IMR-90 (cell line): ENCODE results near the gene DNAJB9.

Source experiments
- BHLHE40 ChIP-seq: fragments of 150-350 bp; IDR thresholded peaks from 2 replicates; pipeline ENCODE4 v1.6.1; 2016; ENCODE audit warnings: mild to moderate bottlenecking, low read depth, low read length
- CTCF ChIP-seq: conservative IDR thresholded peaks from 2 replicates; pipeline ENCODE4 v1.5.1; 2012; ENCODE audit warnings: mild to moderate bottlenecking, low read depth, low read length, improper control_type of control experiment
- MAFK ChIP-seq: IDR thresholded peaks from 2 replicates; pipeline ENCODE4 v1.6.1; 2012; ENCODE audit warnings: low read depth, low read length, improper control_type of control experiment
- MAZ ChIP-seq: IDR thresholded peaks from 2 replicates; pipeline ENCODE4 v1.6.1; 2012; ENCODE audit warnings: low read depth, mild to moderate bottlenecking, low read length, improper control_type of control experiment, moderate library complexity, borderline replicate concordance
- MXI1 ChIP-seq: IDR thresholded peaks from 2 replicates; pipeline ENCODE4 v1.6.1; 2012; ENCODE audit warnings: low read depth, mild to moderate bottlenecking, low read length, moderate library complexity, borderline replicate concordance
- POLR2A ChIP-seq: IDR thresholded peaks from 2 replicates; pipeline ENCODE4 v1.6.1; 2012; ENCODE audit warnings: mild to moderate bottlenecking, low read depth, low read length
- RAD21 ChIP-seq: IDR thresholded peaks from 2 replicates; pipeline ENCODE4 v1.6.1; 2012; ENCODE audit warnings: low read length, improper control_type of control experiment
- RFX5 ChIP-seq: IDR thresholded peaks from 2 replicates; pipeline ENCODE4 v1.8.0; 2012; ENCODE audit warnings: low read depth, mild to moderate bottlenecking, low read length, moderate library complexity
- SMC3 ChIP-seq: fragments of 150-350 bp; IDR thresholded peaks from 2 replicates; pipeline ENCODE4 v1.6.1; 2016; ENCODE audit warnings: low read depth, mild to moderate bottlenecking, antibody characterized with exemption, low read length, moderate library complexity

- TF ChIP-seq MXI1 (no peak), CTCF (no peak), RFX5 (no peak), SMC3 (no peak), BHLHE40 (peak; percentile 21; the same call in 1 of the 2 replicates), MAZ (no peak), POLR2A (no peak), MAFK (no peak), RAD21 (no peak)
Observed at GRCh38 chr7:108561047-108561619, 8.5 kb upstream of the DNAJB9 start.
